ENCODE measurements around the gene LIG3.
"Not testable (repeated sequence)": the region's sequence is repeated elsewhere in the genome, so short reads cannot be mapped to it uniquely, and the experiment has no call there.

LIG3 gene

GRCh38 chr17:35010093-35010492 is 29.8 kb downstream of the LIG3 start:
- Mint-ChIP-seq H3K4me1 (no peaks in the 10 kb centered on the region), H3K27me3 (no peaks in the 10 kb centered on the region), H3K4me3 (no peak overlapping the region), H3K36me3 (peaks cover 41% of the 10 kb centered on the region), H3K27ac (no peak overlapping the region), H3K9me3 (no peaks in the 10 kb centered on the region)
- no peak for DNase-seq
- CTCF ChIA-PET: interaction anchor here (1.5 kb wide), 1 partner anchor 11 kb away, joined by 4 read pairs; no protein-coding TSS in a partner anchor

DNA sequence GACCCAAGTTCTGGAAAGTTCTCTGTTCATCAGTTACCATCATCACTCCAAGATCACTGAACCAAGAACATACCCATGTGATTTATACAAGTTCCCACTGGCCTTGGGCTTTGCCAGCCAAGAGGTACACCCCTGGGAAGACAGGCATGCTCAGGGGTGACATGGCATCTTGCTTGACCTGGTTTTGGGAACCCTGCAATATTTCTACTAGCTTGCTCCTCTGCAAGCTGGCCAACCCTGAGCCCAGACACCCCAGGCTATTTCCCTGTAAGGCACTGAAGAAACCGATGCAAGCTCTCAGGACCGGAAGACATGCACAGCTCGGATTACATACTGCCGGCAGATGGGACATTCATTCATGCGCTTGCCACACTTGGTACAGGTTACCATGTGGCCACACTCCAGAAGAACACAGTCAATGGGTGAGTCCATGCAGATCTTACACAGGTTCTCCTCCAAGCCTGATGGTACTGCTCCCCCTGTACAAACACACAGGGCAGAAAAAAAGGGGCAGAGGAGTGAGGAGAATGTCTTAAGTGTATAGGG is 31.4 kb downstream of the LIG3 start:
- CTCF ChIA-PET: interaction anchor here (2.7 kb wide), 1 partner anchor 11 kb away, joined by 9 read pairs; no protein-coding TSS in a partner anchor
- Mint-ChIP-seq H3K27me3 (no peaks in the 10 kb centered on the region), H3K36me3 (peaks cover 55% of the 10 kb centered on the region), H3K4me3 (no peak overlapping the region), H3K4me1 (no peaks in the 10 kb centered on the region), H3K27ac (no peak overlapping the region), H3K9me3 (no peaks in the 10 kb centered on the region)
- DNase-seq: no peak

- CTCF ChIA-PET: no interaction called here
- Mint-ChIP-seq H3K36me3 (peaks cover 50% of the 10 kb centered on the region), H3K27me3 (no peaks in the 10 kb centered on the region), H3K27ac (no peak overlapping the region), H3K4me3 (no peak overlapping the region), H3K4me1 (peaks cover 5% of the 10 kb centered on the region), H3K9me3 (no peaks in the 10 kb centered on the region)
- DNase-seq: no peak
Observed at GRCh38 chr17:35016369-35016768, 36.1 kb downstream of the LIG3 start.

GRCh38 chr17:35017021-35017420 is 36.7 kb downstream of the LIG3 start:
- CTCF ChIA-PET: no interaction called here
- Mint-ChIP-seq H3K27ac (no peak overlapping the region), H3K9me3 (no peaks in the 10 kb centered on the region), H3K27me3 (no peaks in the 10 kb centered on the region), H3K36me3 (peaks cover 46% of the 10 kb centered on the region), H3K4me3 (no peak overlapping the region), H3K4me1 (peaks cover 11% of the 10 kb centered on the region)
- no peak for DNase-seq

DNA sequence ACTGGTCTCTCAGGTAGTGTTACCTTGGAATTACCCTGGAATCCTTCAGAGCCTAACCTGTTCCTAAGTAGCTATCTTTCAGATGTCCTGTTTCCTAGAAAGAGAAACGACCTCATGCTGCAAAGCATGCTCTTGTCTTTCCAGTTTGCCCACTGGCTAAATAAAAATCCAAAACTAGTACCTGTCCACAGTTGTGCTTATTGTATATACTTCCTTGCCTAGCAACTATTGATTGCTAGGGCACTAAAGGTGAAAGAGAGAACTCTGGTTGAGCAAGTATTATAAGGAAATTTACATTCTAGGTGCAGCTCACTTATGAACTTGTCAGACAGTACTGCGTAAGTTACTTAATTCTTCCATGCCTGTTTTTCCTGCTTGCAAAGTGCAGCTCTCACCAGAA is 38.5 kb downstream of the LIG3 start:
- Mint-ChIP-seq H3K4me3 (no peak overlapping the region), H3K4me1 (peaks cover 29% of the 10 kb centered on the region), H3K27me3 (no peaks in the 10 kb centered on the region), H3K36me3 (peaks cover 42% of the 10 kb centered on the region), H3K27ac (no peak overlapping the region), H3K9me3 (no peaks in the 10 kb centered on the region)
- CTCF ChIA-PET: interaction anchor here (0.7 kb wide), 1 partner anchor 71 kb away, joined by 3 read pairs; no protein-coding TSS in a partner anchor
- no peak for DNase-seq

DNA sequence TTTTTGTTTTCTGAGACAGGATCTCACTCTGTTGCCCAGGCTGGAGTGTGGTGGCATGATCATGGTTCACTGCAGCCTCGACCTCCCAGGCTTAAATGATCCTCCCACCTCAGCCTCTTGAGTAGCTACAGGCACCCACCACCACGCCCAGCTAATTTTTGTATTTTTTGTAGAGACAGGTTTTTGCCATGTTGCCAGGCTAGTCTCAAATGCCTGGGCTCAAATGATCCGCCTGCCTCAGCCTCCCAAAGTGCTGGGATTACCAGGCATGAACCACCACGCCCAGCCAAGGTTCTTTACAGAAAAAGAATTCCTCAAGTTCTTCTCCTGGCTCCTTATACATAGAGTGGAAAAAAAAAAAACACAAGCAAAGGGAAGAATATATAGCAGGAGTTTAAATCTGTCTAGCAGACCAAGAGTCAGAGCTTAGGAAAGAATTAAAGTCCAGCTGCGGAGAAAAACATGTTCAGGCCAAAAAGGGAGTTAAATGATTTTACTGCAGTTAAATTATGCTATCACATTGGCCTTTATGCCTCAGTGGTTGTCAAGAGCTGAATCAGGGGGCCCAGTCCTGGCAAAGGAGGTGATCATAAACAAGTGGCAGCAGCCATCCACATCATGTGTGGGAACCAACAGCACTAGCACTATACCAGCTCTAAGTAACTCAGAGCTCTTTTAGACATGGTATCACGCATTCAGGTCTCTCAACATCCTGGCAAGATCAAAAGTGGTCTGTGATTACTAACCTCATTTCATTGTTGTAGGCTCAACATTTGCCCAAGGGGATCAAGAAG is 39.3 kb downstream of the LIG3 start:
- no peaks in the 10 kb centered on the region for H3K9me3 Mint-ChIP-seq
- peaks cover 40% of the 10 kb centered on the region for H3K36me3 Mint-ChIP-seq
- no peak overlapping the region for H3K27ac Mint-ChIP-seq
- H3K27me3 Mint-ChIP-seq: no peaks in the 10 kb centered on the region
- H3K4me3 Mint-ChIP-seq: no peak overlapping the region
- CTCF ChIA-PET: interaction anchor here (1.2 kb wide), 1 partner anchor 99 kb away, joined by 6 read pairs; no protein-coding TSS in a partner anchor
- peaks cover 37% of the 10 kb centered on the region for H3K4me1 Mint-ChIP-seq
- no peak for DNase-seq

- Mint-ChIP-seq H3K27me3 (no peaks in the 10 kb centered on the region), H3K36me3 (peaks cover 36% of the 10 kb centered on the region)
Observed at GRCh38 chr17:35021520-35022380, 41.4 kb downstream of the LIG3 start.

DNA sequence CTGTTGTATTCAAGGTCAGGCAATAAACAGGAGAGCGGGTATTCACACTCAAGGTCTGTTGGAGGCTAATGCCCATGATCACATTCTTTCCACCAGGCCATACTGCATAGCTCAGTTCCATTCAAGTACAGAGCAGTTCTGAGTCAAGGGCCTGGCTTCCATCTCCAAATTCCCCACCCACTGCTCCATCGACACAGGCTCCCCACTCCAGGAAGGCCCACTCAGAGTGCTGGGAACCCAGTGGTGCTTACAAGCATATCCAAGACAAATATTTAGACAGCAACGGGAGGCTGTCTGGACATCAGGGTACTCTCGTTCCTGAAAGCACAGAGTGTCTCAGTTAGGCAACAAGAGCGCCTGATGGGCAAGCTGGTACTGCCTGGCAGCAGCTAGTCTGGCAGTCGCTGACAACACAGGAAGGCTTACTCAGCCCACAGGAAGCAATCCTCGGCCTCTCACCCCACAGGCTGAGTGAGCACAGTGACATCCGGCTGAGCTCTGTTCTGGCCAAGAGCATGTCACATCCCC is 42.3 kb downstream of the LIG3 start:
- Mint-ChIP-seq H3K4me3 (peak overlapping the region; percentile 53), H3K27me3 (no peaks in the 10 kb centered on the region)
- CTCF ChIA-PET: interaction anchor here (0.7 to 2.9 kb wide), 13 partner anchors 10 to 97 kb away, joined by 3 to 20 read pairs (median 4); partner anchors contain the start of genes RAD51D and RFFL

More at GRCh38 chr17:35021520-35022380, 41.4 kb downstream of the LIG3 start:
- no peaks in the 10 kb centered on the region for H3K9me3 Mint-ChIP-seq
- DNase-seq: no peak
- H3K4me1 Mint-ChIP-seq: peaks cover 42% of the 10 kb centered on the region
- CTCF ChIA-PET: interaction anchor here (0.9 to 2.9 kb wide), 8 partner anchors 9 to 98 kb away, joined by 3 to 20 read pairs (median 6); partner anchors contain the start of genes RAD51D and RFFL
- no peak overlapping the region for H3K4me3 Mint-ChIP-seq
- H3K27ac Mint-ChIP-seq: peak overlapping the region; percentile 96

GRCh38 chr17:35023538-35023937 is 43.2 kb downstream of the LIG3 start:
- CTCF ChIA-PET: interaction anchor here (0.7 to 2.9 kb wide), 9 partner anchors 10 to 96 kb away, joined by 3 to 20 read pairs (median 4); partner anchors contain the start of genes RAD51D and RFFL
- H3K27me3 Mint-ChIP-seq: no peaks in the 10 kb centered on the region

More for the DNA sequence above, 42.3 kb downstream of the LIG3 start:
- Mint-ChIP-seq H3K4me1 (peaks cover 42% of the 10 kb centered on the region), H3K27ac (peak overlapping the region; percentile 96), H3K36me3 (peaks cover 31% of the 10 kb centered on the region), H3K9me3 (no peaks in the 10 kb centered on the region)
- DNase-seq: peak; percentile 81

GRCh38 chr17:35025541-35025940 is 45.2 kb downstream of the LIG3 start:
- Mint-ChIP-seq H3K4me1 (peaks cover 52% of the 10 kb centered on the region), H3K9me3 (no peaks in the 10 kb centered on the region), H3K4me3 (no peak overlapping the region), H3K27ac (no peak overlapping the region), H3K27me3 (no peaks in the 10 kb centered on the region), H3K36me3 (peaks cover 23% of the 10 kb centered on the region)
- CTCF ChIA-PET: no interaction called here
- DNase-seq: no peak

More at GRCh38 chr17:35023538-35023937, 43.2 kb downstream of the LIG3 start:
- H3K4me3 Mint-ChIP-seq: no peak overlapping the region
- H3K4me1 Mint-ChIP-seq: peaks cover 46% of the 10 kb centered on the region
- H3K9me3 Mint-ChIP-seq: no peaks in the 10 kb centered on the region
- H3K36me3 Mint-ChIP-seq: peaks cover 29% of the 10 kb centered on the region
- DNase-seq: no peak
- peak overlapping the region; percentile 96 for H3K27ac Mint-ChIP-seq

DNA sequence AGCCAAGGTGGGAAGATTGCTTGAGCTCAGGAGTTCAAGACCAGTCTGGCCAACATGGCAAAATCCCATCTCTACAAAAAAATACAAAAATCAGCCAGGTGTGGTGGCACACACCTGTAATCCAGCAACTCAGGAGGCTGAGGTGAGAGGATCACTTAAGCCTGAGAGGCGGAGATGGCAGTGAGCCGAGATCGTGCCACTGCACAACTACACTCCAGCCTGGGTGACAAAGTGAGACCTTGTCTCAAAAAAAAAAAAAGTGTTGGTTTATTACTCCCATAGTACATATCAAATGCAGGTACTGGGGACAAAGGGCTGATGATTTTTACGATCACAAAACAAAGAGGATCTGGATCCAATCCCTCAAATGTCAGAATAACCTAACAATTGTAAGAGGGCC is 47.8 kb downstream of the LIG3 start:
- Mint-ChIP-seq H3K36me3 (peaks cover 20% of the 10 kb centered on the region), H3K4me1 (peaks cover 41% of the 10 kb centered on the region)
- DNase-seq, CTCF ChIA-PET, H3K27ac Mint-ChIP-seq, H3K9me3 Mint-ChIP-seq, H3K27me3 Mint-ChIP-seq, H3K4me3 Mint-ChIP-seq: not testable (repeated sequence)

GRCh38 chr17:35028531-35029262 is 48.4 kb downstream of the LIG3 start:
- Mint-ChIP-seq H3K4me1 (peaks cover 37% of the 10 kb centered on the region), H3K27me3 (no peaks in the 10 kb centered on the region), H3K27ac (no peak overlapping the region), H3K9me3 (no peaks in the 10 kb centered on the region), H3K36me3 (peaks cover 22% of the 10 kb centered on the region), H3K4me3 (no peak overlapping the region)
- CTCF ChIA-PET: no interaction called here
- DNase-seq: no peak

DNA sequence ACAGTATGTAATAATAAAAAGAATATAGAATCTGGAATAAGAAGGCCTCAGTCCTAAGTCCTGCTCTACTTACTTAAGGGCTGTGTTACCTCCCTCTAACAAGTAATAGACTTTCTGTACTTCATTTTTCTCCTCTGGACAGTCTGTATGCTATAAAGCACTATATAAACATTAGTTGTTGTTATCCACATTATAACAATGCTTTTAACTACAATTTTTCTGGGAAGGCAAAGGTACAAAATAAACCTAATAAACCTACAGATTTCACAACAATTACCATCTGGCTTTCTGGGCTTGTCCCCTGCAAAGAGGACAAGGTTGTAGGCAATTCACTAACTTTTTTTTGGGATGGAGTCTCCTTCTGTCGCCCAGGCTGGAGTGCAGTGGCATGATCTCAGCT is 50.5 kb downstream of the LIG3 start:
- H3K27me3 Mint-ChIP-seq: no peaks in the 10 kb centered on the region
- H3K36me3 Mint-ChIP-seq: peaks cover 13% of the 10 kb centered on the region
- DNase-seq: no peak
- peaks cover 25% of the 10 kb centered on the region for H3K4me1 Mint-ChIP-seq
- CTCF ChIA-PET: no interaction called here
- no peak overlapping the region for H3K4me3 Mint-ChIP-seq
- no peaks in the 10 kb centered on the region for H3K9me3 Mint-ChIP-seq
- H3K27ac Mint-ChIP-seq: no peak overlapping the region

Data from activated naive CD4-positive, alpha-beta T cell treated with anti-CD3 and anti-CD28 coated beads, Interleukin-2, amount 10 ng/mL, durations not matched to agents 7 days and 5 days (primary cell).